ENCODE measurements around the gene AMOTL2. TPM values are rescaled to one million over a fixed set of nuclear protein-coding genes. Genes with fewer than 3 reads are reported as not detected.

The AMOTL2 gene
- total and polyA plus RNA-seq, 2 donors (not counting 3 experiments of a cell fraction or from before 2014, with no cell fraction given): 130 to 145 TPM

GRCh38 chr3:134314588-134315285 is 59.5 kb downstream of the AMOTL2 start:
- ChIA-PET CTCF (interaction anchor here (0.8 to 13.9 kb wide), 14 partner anchors 9 to 171 kb away, joined by 3 to 296 read pairs (median 8); partner anchors contain the start of genes AMOTL2, ANAPC13 and CEP63), POLR2A (interaction anchor here (1.2 to 4.1 kb wide), 11 partner anchors 12 to 168 kb away, joined by 3 to 63 read pairs (median 5); partner anchors contain the start of gene AMOTL2)
- Histone ChIP-seq H3K9me1 (replicated peaks; ENCODE audit: control insufficient read depth, extremely low read depth, insufficient read depth, low read length) (no peaks in the 10 kb centered on the region), H3K9me3 (replicated peaks; ENCODE audit: control insufficient read depth, insufficient read depth, low read length) (no peaks in the 10 kb centered on the region), H3K79me2 (ENCODE audit: control insufficient read depth, insufficient read depth, low read length) (no peaks in the 10 kb centered on the region), H3K36me3 (ENCODE audit: control insufficient read depth in 2 of 2, extremely low read depth in 1 of 2, insufficient read depth in 2 of 2, low read length in 2 of 2) (no peaks in the 10 kb centered on the region), H3K27ac (ENCODE audit: insufficient read depth, low read depth, low read length) (peak overlapping the region; percentile 87), H3K9ac (replicated peaks; ENCODE audit: extremely low read depth, insufficient read depth, low read length) (peak overlapping the region; percentile 25), H4K20me1 (replicated peaks; ENCODE audit: control insufficient read depth, extremely low read depth, insufficient read depth, low read length) (no peaks in the 10 kb centered on the region), H3K4me3 (replicated peaks in 1 of 3; ENCODE audit: insufficient read depth in 1 of 3, low read depth in 1 of 3, low read length in 3 of 3) (peak overlapping the region in 1 of 3 experiments; percentile 0), H2AFZ (ENCODE audit: low read depth, low read length) (peak overlapping the region; percentile 29), H3K4me1 (ENCODE audit: control insufficient read depth, extremely low read depth, insufficient read depth, low read length) (peaks cover 39% of the 10 kb centered on the region), H3K4me2 (ENCODE audit: insufficient read depth, low read length) (peak overlapping the region; percentile 55), H3K27me3 (ENCODE audit: control insufficient read depth in 2 of 2, insufficient read depth in 2 of 2, low read length in 2 of 2) (no peaks in the 10 kb centered on the region)
- dilution Hi-C loops (cut with MboI; ENCODE audit: extremely low pct_ligation_motif_present, low sequenced_read_pairs) (no loop called here), intact Hi-C loops (cut with micrococcal nuclease) (loop anchor here (1.0 to 2.0 kb wide), 6 partner anchors 13 to 370 kb away; partner anchors contain the start of gene AMOTL2)
- no TSS peak for BruUV-seq (replicated peaks)
- FAIRE-seq: no peak
- DNase-seq (ENCODE audit: low read depth, low spot score): no peak
- TF ChIP-seq MYC (IDR thresholded peaks at IDR 0.05; ENCODE audit: low read depth, low read length) (no peak), MAX (IDR thresholded peaks at IDR 0.05; ENCODE audit: insufficient read depth, insufficient read length) (no peak), EZH2 (IDR thresholded peaks at IDR 0.05; ENCODE audit: borderline replicate concordance, low read depth, low read length, severe bottlenecking) (no peak), JUN (IDR thresholded peaks at IDR 0.05; ENCODE audit: borderline replicate concordance, insufficient read depth, insufficient read length, low read depth) (no peak), GATA2 (IDR thresholded peaks at IDR 0.05; ENCODE audit: insufficient read depth, insufficient read length, low read depth, low read length) (no peak), POLR2AphosphoS5 (IDR thresholded peaks at IDR 0.05; ENCODE audit: insufficient read depth, low read depth, low read length) (no peak), POLR2A (IDR thresholded peaks at IDR 0.05; ENCODE audit: low read depth, low read length) (no peak), CTCF (IDR thresholded peaks at IDR 0.05; ENCODE audit: extremely low read depth in 1 of 2, insufficient read depth in 1 of 2, low read depth in 1 of 2, low read length in 2 of 2) (no peak), FOS (IDR thresholded peaks at IDR 0.05; ENCODE audit: borderline replicate concordance, insufficient read depth, low read length) (no peak)

Data from endothelial cell of umbilical vein (primary cell).